ENCODE measurements around the gene EIF4E. TPM values are rescaled to one million over a fixed set of nuclear protein-coding genes. Genes with fewer than 3 reads are reported as not detected.

The EIF4E gene
- total and polyA plus RNA-seq, 2 of the 4 experiments (the other 2 are of a cell fraction): 80.4 to 113 TPM

- in situ Hi-C loops (cut with MboI; ENCODE audit: low sequenced_read_pairs): no loop called here
- no peak overlapping the region for H2AFZ ChIP-seq (replicated peaks; ENCODE audit: low read length, poor library complexity)
- H2BK5ac ChIP-seq (ENCODE audit: low read depth, low read length, poor library complexity, severe bottlenecking): no peak overlapping the region
- no peak overlapping the region for H4K91ac ChIP-seq (ENCODE audit: insufficient read depth, low read depth, low read length)
- intact Hi-C loops (cut with micrococcal nuclease): no loop called here
- no peak overlapping the region for H2AK9ac ChIP-seq (replicated peaks; ENCODE audit: low read depth, low read length, poor library complexity)
- TF ChIP-seq ELK1 (IDR thresholded peaks at IDR 0.05; ENCODE audit: borderline replicate concordance, low read depth, low read length) (no peak), CTCF (conservative IDR thresholded peaks at IDR 0.05; ENCODE audit: low read depth, low read length) (no peak), POLR2A (IDR thresholded peaks at IDR 0.05; ENCODE audit: low read depth, low read length) (no peak), SMC3 (IDR thresholded peaks at IDR 0.05; ENCODE audit: low read depth, low read length) (no peak), NFE2L2 (IDR thresholded peaks at IDR 0.05; ENCODE audit: low read depth, low read length) (no peak)
- H3K79me1 ChIP-seq (ENCODE audit: low read depth in 1 of 2, low read length in 2 of 2): no peaks in the 10 kb centered on the region
- no peak overlapping the region for H2AK5ac ChIP-seq (ENCODE audit: low read depth, low read length)
- H3K9me1 ChIP-seq (ENCODE audit: insufficient read depth, low read length): no peaks in the 10 kb centered on the region
- dilution Hi-C loops (cut with HindIII; ENCODE audit: low sequenced_read_pairs, unreplicated experiment): no loop called here
- WGBS, 2 experiments (ENCODE audit: extremely low coverage in 2 of 2, insufficient read length in 1 of 2): no CpG with 5 or more reads among the region's 1 CpG
- H4K8ac ChIP-seq (ENCODE audit: low read depth in 2 of 2, low read length in 2 of 2): no peak overlapping the region
- H2BK15ac ChIP-seq (ENCODE audit: low read depth, low read length): no peak overlapping the region
- H3K27ac ChIP-seq (ENCODE audit: insufficient read depth, low read length): no peak overlapping the region
- no peaks in the 10 kb centered on the region for H3K27me3 ChIP-seq (ENCODE audit: control insufficient read depth, insufficient read depth, low read length)
- no peaks in the 10 kb centered on the region for H3K9me3 ChIP-seq (ENCODE audit: control insufficient read depth, insufficient read depth, low read length)
- H4K5ac ChIP-seq (ENCODE audit: low read depth, low read length): no peak overlapping the region
- H3K36me3 ChIP-seq (ENCODE audit: control insufficient read depth, insufficient read depth, low read length): no peaks in the 10 kb centered on the region
- no peak overlapping the region for H3K23ac ChIP-seq (ENCODE audit: low read depth, low read length)
- DNase-seq (no peak), ATAC-seq (ENCODE audit: low read depth) (no peak)
- H2BK20ac ChIP-seq (ENCODE audit: low read depth, low read length): no peak overlapping the region
- no peak overlapping the region for H2BK120ac ChIP-seq (ENCODE audit: low read depth, low read length)
- ChIA-PET POLR2A (ENCODE audit: unreplicated experiment) (no interaction called here), CTCF (interaction anchor here (0.9 kb wide), 1 partner anchor 15 kb away, joined by 3 read pairs; no protein-coding TSS in a partner anchor)
- no peak overlapping the region for H3K4me3 ChIP-seq (ENCODE audit: insufficient read depth, low read depth, low read length)
- no peaks in the 10 kb centered on the region for H3K4me1 ChIP-seq (ENCODE audit: control insufficient read depth, insufficient read depth, low read length)
- no peaks in the 10 kb centered on the region for H4K20me1 ChIP-seq (ENCODE audit: insufficient read depth, low read length)
- no peak overlapping the region for H3K14ac ChIP-seq (replicated peaks; ENCODE audit: low read depth, low read length)
- H3K4ac ChIP-seq (ENCODE audit: low read depth, low read length): no peak overlapping the region
- no TSS peak for BruUV-seq (replicated peaks)
- H3K18ac ChIP-seq (ENCODE audit: low read depth, low read length): no peak overlapping the region
- no peak overlapping the region for H3K9ac ChIP-seq (ENCODE audit: low read depth, low read length)
- no peak overlapping the region for H3K4me2 ChIP-seq (ENCODE audit: low read depth, low read length)
- no peak overlapping the region for H3K56ac ChIP-seq (ENCODE audit: extremely low read depth, insufficient read depth, low read length)
These were observed 61.3 kb downstream of the EIF4E start for GRCh38 chr4:98867648-98868047.

Measured in IMR-90 (cell line).